KBM-7 (cell line): ENCODE data around the gene HNRNPR.
"Not testable (repeated sequence)": the region's sequence is repeated elsewhere in the genome, so short reads cannot be mapped to it uniquely, and the experiment has no call there.

Source experiments
- DNase-seq: peaks from one replicate; pipeline ENCODE4 v3.0.0-alpha.2; 2015
- in situ Hi-C: fragments of 300-500 bp; cut with MboI; formaldehyde crosslinking; loops from 2 replicates; pipeline ENCODE4 v1.14.3; 2020; ENCODE audit warnings: low sequenced_read_pairs, low pct_unique_long_range_greater_than_20kb, mixed read lengths

The HNRNPR gene

DNA sequence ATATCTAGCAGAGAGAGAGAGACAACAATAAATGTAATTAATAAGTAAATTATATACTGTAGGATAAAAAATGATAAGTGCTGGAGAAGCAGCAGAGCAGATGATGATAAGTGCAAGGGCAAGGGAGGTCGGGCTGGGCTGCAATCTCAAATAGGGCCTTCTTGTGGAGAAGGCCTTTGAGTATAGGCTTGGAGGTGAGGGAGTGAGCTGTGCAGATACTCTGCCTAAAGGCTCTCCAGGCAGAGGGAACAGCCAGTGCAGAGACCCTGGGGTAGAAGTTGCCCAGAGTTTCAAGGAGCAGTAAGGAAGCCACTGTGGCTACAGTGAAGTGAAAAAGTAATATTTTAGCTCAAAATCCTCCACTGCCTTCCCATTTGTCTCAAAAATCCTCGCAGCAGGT lies 67.6 kb downstream of the HNRNPR start:
- no peak for DNase-seq
- in situ Hi-C loops = no loop called here

GRCh38 chr1:23274134-23274505 lies 70.0 kb downstream of the HNRNPR start:
- no peak for DNase-seq
- in situ Hi-C loops = no loop called here

GRCh38 chr1:23273450-23274133 lies 70.5 kb downstream of the HNRNPR start:
- no peak for DNase-seq
- in situ Hi-C loops = no loop called here

- in situ Hi-C loops = no loop called here
- DNase-seq = no peak
Observed at GRCh38 chr1:23263380-23263887, 80.7 kb downstream of the HNRNPR start.

DNA sequence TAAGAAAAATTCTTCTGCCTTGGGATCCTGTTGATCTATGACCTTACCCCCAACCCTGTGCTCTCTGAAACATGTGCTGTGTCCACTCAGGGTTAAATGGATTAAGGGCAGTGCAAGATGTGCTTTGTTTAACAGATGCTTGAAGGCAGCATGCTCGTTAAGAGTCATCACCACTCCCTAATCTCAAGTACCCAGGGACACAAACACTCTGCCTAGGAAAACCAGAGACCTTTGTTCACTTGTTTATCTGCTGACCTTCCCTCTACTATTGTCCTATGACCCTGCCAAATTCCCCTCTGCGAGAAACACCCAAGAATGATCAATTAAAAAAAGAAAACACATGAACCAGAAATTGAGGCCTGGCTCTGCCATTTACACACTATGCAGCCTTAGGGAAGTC lies 86.0 kb downstream of the HNRNPR start:
- in situ Hi-C loops, DNase-seq: not testable (repeated sequence)

GRCh38 chr1:23257371-23257770 lies 86.7 kb downstream of the HNRNPR start:
- DNase-seq, in situ Hi-C loops: not testable (repeated sequence)
